Anterior cingulate cortex (tissue), 58 donors: ENCODE results near the gene C3orf62.
A peak's percentile ranks its signal among the peaks of the same experiment; 100 is the strongest.
"Not testable (repeated sequence)": the region's sequence is repeated elsewhere in the genome, so short reads cannot be mapped to it uniquely, and the experiment has no call there.

Experiments used
- DNase-seq, 58 donors: peaks; one replicate each; lab custom pipeline; 2025; lab: John Stamatoyannopoulos, UW

Gene C3orf62

GRCh38 chr3:49269443-49270155 lies 7.4 kb downstream of the C3orf62 start:
- DNase-seq, result no peak

GRCh38 chr3:49266410-49267095 lies 10.5 kb downstream of the C3orf62 start:
- peak in 5 of 58 donors; percentile 11 to 53 (median 49) for DNase-seq

- DNase-seq, result no peak
These were observed 11.2 kb downstream of the C3orf62 start for GRCh38 chr3:49265661-49266386.

- DNase-seq, result no peak
These were observed 13.7 kb downstream of the C3orf62 start for GRCh38 chr3:49263159-49263889.

GRCh38 chr3:49260806-49261324 lies 16.2 kb downstream of the C3orf62 start:
- DNase-seq, result no peak

- no peak for DNase-seq
These were observed 19.8 kb downstream of the C3orf62 start for GRCh38 chr3:49257187-49257586.

GRCh38 chr3:49255718-49256511 lies 21.1 kb downstream of the C3orf62 start:
- DNase-seq, result no peak

GRCh38 chr3:49255112-49255511 lies 21.9 kb downstream of the C3orf62 start:
- DNase-seq, result no peak

- DNase-seq, result no peak
These were observed 23.5 kb downstream of the C3orf62 start for GRCh38 chr3:49253512-49253911.

GRCh38 chr3:49248840-49249227 lies 28.2 kb downstream of the C3orf62 start:
- peak in 2 of 58 donors; percentile 5 to 19 for DNase-seq

- peak in 3 of 58 donors; percentile 11 to 29 (median 15) for DNase-seq
These were observed 32.3 kb downstream of the C3orf62 start for GRCh38 chr3:49244581-49245205.

GRCh38 chr3:49240091-49240490 lies 36.9 kb downstream of the C3orf62 start:
- not testable (repeated sequence) for DNase-seq

GRCh38 chr3:49238274-49239127 lies 38.5 kb downstream of the C3orf62 start:
- peak in 7 of 58 donors; percentile 4 to 35 (median 7) for DNase-seq

GRCh38 chr3:49237344-49237743 lies 39.7 kb downstream of the C3orf62 start:
- no peak for DNase-seq

- DNase-seq, result no peak
These were observed 40.8 kb downstream of the C3orf62 start for GRCh38 chr3:49236226-49236625.

- not testable (repeated sequence) for DNase-seq
These were observed 48.2 kb downstream of the C3orf62 start for GRCh38 chr3:49228817-49229216.

GRCh38 chr3:49222002-49222401 lies 55.0 kb downstream of the C3orf62 start:
- no peak for DNase-seq

GRCh38 chr3:49220985-49221563 lies 56.0 kb downstream of the C3orf62 start:
- DNase-seq, result not testable (repeated sequence)
